OCI-LY1 (cell line): Measurements from ENCODE around the gene TAF4.

Experiments used
- EZH2 ChIP-seq: fragments of 200-600 bp; sonication (generic), shearing (Covaris generic); IDR thresholded peaks from 2 replicates; pipeline ENCODE4 v1.8.0; 2017; ENCODE audit warnings: borderline replicate concordance, mixed run types, mild to moderate bottlenecking, antibody characterized with exemption, low read length, moderate library complexity, mixed read lengths
- TF ChIP-seq, protein P1 (sequence below): fragments of 200-600 bp; sonication (generic), shearing (Covaris generic); IDR thresholded peaks from 2 replicates; pipeline ENCODE4 v1.5.1; 2017; ENCODE audit warnings: mild to moderate bottlenecking, antibody characterized with exemption, low read length, moderate library complexity, mixed read lengths

DNA sequence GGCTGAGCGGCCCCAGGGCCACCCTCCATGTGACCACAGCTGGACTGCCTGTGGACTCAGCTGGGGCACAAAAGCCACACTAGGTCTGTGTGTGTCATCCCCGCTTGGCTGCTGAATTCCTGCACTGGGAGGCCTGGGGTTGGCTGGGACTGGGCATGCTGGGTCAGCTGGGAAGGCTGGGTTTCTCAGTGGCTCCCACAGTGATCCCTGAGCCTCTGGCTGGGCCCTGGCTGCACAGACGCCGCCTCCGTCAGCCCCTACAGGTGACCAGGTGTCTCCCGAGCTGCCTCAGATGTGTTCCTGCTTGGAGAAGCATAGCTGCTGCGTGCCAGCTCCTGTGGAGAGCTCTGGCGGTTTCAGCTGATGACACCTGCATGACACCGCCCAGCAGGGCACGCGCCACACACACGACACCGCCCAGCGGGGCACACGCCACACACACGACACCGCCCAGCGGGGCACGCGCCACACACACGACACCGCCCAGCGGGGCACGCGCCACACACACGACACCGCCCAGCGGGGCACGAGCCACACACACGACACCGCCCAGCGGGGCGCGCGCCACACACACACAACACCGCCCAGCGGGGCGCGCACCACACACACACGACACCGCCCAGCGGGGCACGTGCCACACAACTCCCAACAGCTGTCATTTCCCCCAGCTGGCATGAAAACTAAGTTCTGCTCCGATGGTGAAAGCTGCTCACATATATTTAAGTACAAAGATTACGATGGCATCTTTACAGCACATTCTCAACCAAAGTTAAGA is 88.8 kb downstream of the TAF4 start:
- TF ChIP-seq, protein P1, sequence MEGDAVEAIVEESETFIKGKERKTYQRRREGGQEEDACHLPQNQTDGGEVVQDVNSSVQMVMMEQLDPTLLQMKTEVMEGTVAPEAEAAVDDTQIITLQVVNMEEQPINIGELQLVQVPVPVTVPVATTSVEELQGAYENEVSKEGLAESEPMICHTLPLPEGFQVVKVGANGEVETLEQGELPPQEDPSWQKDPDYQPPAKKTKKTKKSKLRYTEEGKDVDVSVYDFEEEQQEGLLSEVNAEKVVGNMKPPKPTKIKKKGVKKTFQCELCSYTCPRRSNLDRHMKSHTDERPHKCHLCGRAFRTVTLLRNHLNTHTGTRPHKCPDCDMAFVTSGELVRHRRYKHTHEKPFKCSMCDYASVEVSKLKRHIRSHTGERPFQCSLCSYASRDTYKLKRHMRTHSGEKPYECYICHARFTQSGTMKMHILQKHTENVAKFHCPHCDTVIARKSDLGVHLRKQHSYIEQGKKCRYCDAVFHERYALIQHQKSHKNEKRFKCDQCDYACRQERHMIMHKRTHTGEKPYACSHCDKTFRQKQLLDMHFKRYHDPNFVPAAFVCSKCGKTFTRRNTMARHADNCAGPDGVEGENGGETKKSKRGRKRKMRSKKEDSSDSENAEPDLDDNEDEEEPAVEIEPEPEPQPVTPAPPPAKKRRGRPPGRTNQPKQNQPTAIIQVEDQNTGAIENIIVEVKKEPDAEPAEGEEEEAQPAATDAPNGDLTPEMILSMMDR: no peak
- no peak for TF ChIP-seq EZH2
